DMS153 treated with DMSO at 0.1 percent for 48 hours (cell line): ENCODE measurements around the gene GPR39.

Experiments
- DNase-seq: peaks from one replicate; lab custom pipeline; 2025; ENCODE audit not compliant: unreplicated experiment; lab: John Stamatoyannopoulos, UW

The GPR39 gene

DNA sequence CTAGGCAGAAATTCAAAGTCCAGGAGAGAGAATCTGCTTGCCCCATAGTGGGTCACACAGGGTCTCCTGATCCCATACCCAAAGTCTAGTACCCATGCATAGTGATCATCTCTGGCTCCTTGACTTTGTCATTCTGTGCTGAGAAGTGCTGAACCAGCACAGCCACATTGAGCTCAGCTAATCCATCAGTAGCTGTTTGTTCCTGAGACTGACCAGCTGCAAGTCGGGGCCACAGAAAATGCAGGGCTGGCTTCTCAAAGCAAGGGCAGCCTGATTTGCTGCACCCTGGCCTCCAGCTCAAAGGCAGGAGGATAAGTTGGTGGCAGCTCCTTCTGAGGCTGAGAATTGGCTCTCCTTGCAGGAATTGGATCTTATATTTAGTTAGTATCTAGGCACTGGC, 181.2 kb downstream of the GPR39 start:
- DNase-seq, result no peak

DNA sequence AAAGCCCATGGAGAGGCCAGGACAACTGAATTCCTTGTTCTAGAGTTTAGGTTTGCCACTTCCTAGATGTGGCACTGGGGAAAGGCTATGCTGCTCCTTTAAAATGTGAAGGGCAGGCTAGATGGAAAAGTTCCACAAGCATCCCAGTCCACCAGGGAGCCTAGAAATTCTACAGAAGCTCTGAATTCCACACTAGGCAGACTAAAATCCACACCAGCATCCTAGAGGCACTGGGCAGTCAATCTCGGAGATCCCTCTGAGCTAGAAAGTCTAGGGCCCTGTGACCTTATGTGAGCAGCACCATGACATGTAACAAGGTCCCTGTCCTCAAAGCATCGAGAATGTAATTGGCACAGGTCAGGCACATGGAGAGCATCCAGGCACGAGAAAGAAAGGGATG, 181.9 kb downstream of the GPR39 start:
- no peak for DNase-seq

DNA sequence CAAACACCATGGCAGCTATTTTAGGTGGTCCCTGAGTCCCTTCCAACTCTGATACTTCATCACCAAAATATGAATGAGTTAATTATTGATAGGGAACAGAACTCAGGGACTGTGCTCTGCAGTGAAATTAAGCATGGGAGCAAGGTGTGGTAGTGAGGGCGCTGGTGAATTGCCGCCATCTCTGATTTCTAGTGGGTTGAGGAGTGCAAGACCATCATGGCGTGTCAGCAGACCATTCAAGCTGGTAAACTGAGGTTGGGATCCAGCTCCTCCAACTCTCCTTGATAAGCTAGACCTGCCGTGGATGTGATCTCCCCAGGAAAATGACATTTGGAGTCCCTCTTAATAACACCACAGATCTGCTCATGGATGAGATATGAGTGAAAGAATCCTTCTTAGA, 183.0 kb downstream of the GPR39 start:
- no peak for DNase-seq

DNA sequence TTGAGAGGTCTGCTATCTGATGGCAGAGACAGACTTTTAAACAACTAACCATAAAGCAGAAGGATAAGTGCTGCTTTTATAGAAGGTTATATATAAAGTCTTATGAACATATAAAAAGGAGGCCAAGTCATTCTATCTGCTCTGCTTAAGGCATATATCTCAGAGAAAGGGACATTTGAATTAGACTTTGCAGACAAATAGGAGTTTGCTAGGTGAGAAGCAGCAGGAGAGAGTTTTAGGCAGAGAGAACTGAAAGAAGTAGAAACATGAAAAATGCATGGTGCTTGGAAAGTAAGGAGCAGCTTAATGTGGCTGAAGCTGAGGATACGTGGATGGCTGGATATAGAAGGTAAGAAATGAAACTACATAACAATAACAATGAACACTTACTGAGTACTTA, 188.0 kb downstream of the GPR39 start:
- DNase-seq, result no peak

DNA sequence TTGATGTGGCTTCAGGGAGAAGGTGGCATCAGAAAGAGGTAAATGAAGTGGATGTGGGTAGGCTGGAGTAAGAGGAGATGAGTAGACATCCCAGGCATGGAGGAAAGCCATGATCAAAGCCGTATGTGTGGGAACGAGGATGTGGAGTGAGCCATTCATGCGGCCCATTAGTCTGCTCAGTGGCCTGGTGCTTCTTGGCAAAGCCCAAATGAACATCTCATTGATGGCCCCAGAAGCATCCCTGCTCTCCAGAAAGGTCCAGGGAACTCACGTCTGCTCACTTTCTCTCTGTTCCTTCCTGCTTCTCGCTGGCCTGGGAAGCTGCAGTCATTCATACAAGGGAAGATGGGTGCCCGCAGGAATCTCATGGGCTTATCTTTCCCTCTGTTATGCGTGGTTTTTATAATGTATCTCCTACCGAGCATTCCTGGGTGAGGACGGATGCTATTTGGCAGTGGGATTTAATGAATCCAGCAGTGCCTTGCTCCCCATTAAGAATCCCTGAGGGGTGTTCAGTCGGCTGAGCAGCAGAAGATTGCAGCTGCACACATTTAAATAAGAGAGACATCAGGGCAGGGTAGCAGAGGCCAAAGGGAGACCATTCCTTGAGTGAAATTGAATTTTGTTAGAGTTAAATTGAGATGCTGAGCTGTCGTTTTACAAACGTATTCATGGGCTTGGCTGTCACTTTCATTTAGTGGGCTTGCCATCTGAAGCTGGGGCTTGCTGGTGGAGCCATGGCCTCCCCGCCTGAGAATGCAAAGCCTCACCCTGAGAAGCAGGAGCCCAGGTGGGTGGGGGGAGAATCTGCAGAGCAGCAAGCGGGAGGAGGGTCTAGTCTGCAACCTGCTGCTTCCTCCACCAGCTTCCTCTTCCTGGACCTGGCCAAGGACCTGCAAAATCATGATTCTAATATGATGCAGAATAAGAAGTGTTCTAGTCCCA, 188.9 kb downstream of the GPR39 start:
- DNase-seq, result no peak

DNA sequence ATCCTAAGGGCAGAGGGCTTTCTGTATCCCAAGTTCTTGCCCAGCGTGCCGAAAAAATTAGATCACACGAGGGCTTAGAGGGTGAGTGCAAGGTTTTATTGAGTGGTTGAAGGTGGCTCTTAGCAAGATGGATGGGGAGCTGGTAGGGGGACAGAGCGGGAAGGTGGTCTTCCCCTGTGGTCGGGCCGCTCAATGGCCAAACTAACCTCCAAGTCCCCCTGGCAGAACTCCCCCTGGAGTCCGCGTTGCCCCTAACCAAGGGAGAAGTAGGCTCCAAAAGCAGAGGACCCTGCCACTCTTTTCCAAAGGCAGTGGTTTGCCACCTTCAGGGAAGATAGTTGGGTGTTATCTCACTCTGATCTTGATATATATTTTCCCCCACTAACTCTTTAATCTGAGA, 190.0 kb downstream of the GPR39 start:
- DNase-seq, result no peak

DNA sequence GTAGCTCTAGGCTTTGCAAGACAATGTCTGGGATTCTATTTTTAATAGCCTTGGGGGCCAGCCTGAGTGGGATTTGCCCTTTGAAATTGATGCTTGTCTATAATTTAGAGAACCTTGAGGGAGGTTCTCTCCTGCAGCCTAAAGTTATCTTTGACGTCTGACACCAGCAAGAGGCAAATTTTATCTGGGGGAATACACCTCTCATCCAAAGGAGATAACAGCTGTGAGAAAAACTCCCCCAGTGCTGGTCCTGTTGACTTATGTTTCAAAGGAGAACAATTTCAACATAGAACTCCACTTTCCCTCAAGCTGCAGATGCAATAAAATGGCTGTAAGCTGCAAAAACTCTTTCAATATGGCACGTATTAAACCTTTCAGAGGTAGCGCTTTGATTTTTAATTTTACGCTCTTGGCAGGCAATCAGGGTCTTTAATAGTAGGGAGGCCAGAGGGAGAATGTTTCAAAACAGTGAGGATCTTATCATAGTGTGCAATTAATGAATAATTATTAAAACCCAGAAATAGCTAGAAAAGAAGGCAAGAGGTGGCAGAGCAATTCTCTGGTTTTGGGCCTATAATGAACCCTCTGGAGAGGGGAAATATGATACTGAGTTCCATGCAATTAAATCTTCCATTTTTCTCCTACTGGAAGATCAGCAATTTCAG, 191.0 kb downstream of the GPR39 start:
- DNase-seq, result no peak

DNA sequence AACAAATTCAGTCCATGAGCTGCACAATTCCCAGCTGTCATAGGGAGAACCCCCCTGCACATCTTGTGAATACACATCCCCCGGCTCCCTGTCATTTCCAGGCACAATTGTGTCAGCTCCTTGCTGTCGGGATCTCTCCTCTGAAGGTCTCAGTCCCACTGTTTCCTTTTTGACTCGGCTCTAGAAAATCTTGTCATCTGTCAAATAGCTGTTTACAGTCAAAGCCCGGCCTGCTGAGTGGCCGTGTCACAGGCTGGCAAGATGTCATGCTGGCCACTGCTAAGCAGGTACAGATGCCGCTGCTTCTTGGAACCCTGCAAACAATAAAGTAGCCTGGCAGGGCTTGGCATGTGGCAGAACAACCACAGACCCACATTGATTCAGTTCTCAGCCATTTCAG, 191.7 kb downstream of the GPR39 start:
- no peak for DNase-seq

DNA sequence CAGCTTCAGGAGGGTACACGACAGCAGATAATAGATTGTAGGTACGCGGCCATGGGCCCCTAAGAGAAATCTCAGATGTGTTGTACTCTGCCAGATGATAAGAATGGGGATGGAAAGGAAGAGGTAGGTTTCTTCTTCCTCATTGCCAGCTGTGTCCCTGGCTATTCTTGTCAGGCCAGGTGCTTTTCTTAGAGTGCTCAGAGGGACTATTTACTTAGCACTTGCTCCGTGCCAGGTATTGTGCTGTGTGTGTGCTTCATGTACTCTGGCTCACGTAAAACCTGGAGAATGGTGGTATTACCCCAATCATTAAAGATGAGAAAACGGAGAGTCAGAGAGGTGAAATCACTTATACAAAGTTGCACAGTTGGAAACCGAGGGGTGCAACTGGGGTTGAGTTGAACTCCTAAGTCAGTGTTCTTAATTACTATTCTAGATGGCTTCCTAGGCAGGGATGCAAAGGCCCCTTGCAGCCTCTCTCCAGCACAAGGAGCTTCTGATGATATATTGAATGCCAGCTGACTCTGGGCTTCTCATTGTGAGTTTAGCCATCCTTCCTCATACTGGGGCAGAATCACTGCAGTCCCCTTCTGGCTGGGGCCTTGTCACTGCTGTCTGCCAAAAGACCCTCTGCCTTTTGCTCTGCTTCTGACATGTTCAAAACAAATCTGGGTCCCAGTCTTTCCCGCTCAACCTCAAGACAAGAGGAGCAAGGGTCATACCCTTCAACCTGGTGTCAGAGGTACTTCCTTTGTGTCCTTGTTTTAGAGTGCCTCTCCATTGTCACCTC, 192.7 kb downstream of the GPR39 start:
- no peak for DNase-seq

DNA sequence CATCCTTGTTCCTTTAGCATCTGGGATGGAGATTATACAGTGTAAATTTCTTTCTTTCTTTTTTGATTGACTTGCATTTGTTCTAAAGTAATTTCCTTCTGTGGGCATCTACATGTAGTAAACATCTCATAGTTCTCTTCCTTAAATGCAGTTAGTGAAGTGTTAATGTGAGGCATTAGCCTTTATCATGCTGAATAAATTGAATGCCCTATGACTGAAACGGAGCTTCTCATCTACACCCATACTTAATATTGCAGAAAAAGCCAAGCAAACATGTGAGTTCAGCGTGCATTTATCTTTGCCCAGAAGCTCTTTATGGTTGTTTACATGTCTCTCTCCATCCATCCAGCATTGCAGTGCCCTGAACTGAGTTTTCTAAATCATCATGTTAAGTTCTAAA, 195.1 kb downstream of the GPR39 start:
- DNase-seq, result no peak

DNA sequence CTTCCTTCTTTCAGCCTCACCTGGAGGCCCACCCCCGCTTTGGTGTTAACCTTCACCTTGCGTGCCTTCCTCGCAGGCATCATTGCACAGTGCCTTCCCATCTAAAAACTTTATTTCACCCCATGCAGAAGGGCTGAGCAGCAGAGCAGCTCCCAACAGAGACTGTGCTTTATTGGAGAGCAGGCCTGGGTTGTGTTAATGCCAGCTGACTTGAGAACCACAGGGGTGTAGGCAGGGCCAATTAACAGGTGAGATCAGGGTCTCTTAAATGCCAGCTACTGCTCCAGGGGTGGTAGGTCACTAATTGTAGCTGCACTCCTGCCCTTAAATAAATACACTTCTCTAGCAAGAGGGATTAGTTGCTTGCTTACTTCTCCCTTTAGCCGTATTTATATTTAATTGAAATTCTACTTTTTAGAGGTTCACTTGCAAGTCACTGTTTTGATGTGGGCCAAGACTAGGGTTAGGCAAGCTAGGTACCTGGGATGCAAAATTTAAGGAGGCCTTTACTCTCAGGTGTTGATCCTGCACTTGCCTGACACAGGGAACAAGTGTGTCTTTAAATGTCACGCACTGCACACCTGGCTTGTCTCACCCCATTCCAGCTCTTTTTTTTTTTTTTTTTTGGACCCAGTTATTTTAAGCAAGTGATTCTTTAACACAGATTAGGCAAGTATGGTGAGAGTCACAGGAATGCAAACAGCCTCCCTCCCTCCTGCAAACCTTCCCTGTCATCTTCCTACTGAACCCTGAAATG, 198.9 kb downstream of the GPR39 start:
- no peak for DNase-seq

DNA sequence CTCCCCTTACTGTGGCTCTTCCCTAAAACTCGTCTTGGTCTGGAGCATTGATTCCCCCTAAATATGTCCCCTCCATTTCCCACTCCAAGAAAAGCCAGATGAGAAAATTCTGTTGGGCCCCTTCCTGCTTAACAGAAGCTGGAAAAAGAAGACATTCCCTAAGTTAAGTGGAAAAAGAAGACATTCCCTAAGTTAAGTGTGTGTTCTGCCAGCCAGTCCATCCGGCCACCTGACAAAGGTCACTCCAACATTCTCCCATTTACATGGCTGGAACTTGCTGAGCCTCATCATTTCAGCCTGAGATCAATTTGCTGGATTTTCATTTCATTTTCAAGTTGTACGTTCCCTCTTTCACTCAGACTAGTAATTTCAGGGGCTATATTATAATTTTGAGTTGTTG, 201.4 kb downstream of the GPR39 start:
- DNase-seq, result no peak

DNA sequence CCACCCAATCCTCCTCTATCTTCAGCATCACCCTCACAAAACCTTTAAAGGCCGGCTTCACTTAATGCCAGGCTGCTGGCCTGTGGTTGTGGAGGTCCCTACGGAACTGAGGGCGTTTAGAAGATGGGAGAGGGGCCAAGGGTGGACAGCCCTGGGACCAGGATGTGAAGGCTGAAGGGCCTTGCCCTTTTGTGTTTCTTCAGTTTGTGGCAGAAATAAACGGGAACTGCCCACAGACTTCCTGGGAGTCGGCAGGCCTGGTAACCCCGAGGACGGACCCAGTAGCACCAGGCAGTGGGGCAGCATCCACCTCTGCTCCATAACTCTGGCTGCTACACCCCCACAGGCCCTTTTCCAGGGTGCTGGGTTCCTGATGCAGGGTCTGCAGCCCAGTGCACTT, 202.1 kb downstream of the GPR39 start:
- DNase-seq, result no peak

DNA sequence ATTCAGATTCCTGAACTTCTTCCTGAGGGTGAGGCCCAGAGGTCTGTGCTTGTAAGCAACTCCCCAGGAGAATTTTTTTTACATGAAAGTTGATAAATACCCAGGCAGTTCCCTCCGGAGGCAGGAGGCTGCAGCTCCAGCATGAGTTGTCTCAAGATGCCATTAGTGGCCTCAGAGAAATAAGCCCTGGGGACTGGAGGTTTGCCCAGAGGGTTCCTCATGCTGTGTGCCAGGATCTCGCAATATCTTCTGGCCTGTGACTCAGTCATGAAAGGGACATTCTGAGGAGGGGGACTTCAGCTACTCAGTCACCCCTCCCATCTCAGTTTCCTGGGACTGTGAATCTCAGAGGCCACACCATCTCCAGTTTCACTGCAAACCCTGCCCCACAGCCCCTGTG, 203.5 kb downstream of the GPR39 start:
- DNase-seq, result no peak

DNA sequence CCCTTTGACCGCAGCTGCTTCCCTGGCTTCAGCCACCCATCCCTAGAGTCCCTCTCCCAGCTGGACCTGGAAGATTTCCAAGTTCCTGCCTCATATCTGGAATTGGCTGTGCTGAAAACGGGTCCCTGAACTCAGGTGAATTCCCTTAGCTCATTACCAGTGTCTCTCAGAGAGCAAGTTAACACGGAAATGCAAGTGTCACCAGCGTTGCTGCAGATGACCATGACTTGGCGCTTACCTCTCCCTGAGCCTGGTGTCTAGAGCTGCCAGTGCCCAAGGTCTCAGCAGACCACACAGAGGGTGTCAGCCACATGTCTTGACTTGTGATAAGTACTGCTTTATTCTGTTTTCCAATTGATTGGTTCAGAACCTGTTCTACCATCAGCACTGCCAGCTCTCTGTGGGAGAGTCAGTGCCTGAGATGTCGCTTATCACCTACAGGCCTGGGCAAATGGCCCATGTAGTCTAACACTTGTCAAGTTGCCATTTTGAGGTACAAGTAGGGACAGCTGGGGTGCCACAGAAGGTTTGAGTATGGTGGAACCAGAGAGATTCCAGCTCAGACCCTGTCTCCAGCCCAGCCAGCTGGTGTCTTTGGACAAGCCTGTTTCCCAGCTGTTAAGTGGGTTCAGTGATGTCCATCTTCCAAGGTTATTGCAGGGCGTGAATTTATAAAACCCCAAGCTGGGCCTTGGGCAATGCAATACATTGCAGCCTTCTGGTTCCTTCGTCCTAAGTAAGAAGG, 204.7 kb downstream of the GPR39 start:
- no peak for DNase-seq

DNA sequence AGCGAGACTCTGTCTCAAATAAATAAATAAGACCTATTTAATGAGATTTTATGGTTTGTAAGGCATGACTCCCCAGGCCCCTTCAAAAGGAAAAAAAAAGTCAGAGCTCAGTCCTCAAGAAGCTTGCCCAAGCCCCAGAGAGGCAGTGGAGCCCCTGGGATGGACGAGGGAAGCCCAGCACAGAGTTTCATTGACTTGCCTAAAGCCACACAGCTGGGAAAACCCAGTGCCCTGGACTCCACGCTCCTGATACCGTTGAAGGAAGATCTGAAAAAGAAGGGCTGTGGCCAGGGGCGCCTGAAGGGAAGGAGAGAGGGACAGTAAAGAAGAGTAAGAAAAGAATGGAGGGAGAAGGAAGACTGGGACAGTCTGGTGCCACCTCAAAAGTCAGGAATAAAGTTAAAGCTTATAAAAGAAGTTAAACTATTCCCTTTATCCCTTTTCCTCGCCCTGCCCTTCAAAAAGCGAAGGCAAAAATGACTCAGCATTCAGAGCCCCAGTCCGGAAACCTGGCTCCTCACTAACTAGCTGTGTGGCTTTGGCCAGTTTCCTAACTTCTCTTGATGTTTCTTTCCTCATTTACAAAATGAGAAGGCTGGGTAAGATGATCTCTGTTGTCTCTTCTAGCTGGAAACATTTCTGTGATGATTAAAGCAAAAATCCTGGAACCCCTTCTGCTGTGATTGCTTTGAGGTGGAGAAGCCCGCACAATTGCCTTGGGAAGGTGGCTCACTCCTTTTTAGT, 206.7 kb downstream of the GPR39 start:
- DNase-seq, result no peak

DNA sequence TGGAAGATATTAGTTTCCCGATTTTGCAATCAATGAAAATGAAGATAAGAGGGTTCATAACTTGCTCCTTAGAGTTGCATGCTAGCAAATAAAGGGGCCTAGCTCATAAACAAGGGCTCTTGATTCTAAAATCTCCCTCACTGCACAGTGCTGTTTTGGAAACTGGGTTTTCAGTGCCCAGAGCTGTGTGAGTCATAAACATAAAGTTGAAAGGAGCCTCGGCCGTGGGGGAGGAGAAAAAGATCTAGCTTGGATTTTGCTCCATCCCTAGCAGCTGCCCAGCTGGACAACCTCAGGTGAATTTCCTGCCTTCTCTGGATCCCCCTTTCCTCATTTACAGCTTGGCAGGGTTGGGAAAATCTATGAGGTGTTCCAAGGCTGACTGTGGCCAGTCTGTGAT, 210.9 kb downstream of the GPR39 start:
- no peak for DNase-seq

DNA sequence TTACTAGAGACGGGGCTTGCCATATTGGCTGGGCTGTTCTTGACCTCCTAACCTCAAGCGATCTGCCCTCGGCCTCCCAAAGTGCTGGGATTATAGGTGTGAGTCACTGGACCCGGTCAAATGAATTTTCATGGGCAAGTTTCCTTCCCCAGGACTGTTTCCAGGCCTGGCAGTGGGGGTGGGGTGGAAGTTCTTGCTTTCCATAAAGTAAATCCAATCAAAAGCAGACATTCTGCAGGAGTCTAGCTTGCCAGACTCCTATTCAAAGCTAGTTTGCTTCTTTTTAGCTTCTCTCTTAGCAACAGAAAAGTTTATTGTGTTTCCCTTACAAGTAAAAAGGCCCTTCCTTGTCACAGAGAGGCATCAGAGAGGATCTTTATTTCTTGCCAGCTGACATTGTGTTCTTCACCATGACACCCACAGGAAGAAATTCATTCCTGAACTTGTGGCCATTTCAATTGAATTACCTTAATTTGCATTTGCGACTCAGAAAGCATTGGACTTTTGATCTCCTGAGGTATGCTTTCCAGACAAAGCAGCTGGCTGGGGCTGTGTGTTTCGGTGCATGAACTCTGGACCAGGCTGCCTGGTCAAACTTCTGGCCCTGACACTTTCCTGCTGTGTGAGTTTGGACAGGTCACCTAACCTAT, 215.5 kb downstream of the GPR39 start:
- DNase-seq, result no peak

DNA sequence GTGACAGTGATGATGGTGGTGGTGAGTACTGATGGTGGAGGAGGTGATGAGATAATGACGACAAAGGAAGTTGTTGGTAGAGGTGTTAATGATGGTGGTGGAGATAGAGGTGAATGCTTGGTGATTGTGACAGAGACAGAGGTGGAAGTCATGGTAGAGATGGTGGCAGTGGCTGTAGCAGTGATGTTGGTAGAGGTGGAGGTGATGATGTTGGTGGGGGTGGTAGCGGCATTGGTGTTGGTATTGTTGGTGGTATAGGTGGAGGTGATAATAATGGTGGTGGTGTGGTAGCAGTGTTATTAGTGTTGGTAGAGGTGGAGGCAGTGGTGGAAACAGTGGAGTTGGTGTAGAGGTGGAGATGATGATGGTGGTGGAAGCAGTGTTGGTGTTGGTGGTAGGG, 217.0 kb downstream of the GPR39 start:
- no peak for DNase-seq
